A549 (cell line): ENCODE measurements around the gene NEDD4L. TPM values are rescaled to one million over a fixed set of nuclear protein-coding genes. Genes with fewer than 3 reads are reported as not detected.

Source experiments
- ATAC-seq, 2 experiments: fragments of 200-7000 bp in 1 of 2; fragments of >200 bp in 1 of 2; cut with Nextera tagmentation in 1 of 2; cut with Tn5 transposase in 1 of 2; 3 replicates each; pipeline versions ENCODE4 v1.8.0 to v1.9.1; 2018 to 2020; ENCODE audit warnings: mild to moderate bottlenecking in 1 of 2, moderate library complexity in 1 of 2
- CTCF ChIA-PET: fragments of 300-600 bp; sonication (Branson Sonifier 250); formaldehyde crosslinking; extraction: SDS; loops from one replicate; lab custom pipeline; 2021; ENCODE audit warnings: antibody characterized with exemption, inconsistent platforms; lab: Yijun Ruan, JAX
- POLR2A ChIA-PET: fragments of 350-600 bp; formaldehyde crosslinking; extraction: SDS; loops from one replicate; lab custom pipeline; 2021; ENCODE audit warnings: antibody characterized with exemption, inconsistent platforms; lab: Yijun Ruan, JAX
- DNase-seq, 2 experiments: peaks; one replicate each; pipeline versions ENCODE4 v3.0.0 to v3.0.0-alpha.2; 2011 to 2016; ENCODE audit warnings: low read depth in 1 of 2, low spot score in 1 of 2
- FAIRE-seq: peaks from 2 replicates; lab custom pipeline; 2011; peaks lifted over from hg19 to GRCh38; lab: Jason Lieb, UNC
- H3K27ac ChIP-seq, 2 experiments: fragments of >200 bp; sonication (Bioruptor Twin); formaldehyde crosslinking; 3 replicates each; pipeline ENCODE4 v1.5.1; 2016 to 2017
- H3K4me1 ChIP-seq: fragments of >200 bp; sonication (Bioruptor Twin); formaldehyde crosslinking; 3 replicates; pipeline ENCODE4 v1.6.1; 2016
- H3K4me2 ChIP-seq: fragments of >200 bp; sonication (Bioruptor Twin); formaldehyde crosslinking; 3 replicates; pipeline ENCODE4 v1.6.1; 2016
- H3K4me3 ChIP-seq: fragments of >200 bp; sonication (Bioruptor Twin); formaldehyde crosslinking; 3 replicates; pipeline ENCODE4 v1.5.1; 2016
- H3K9me3 ChIP-seq: fragments of >200 bp; sonication (Bioruptor Twin); formaldehyde crosslinking; 3 replicates; pipeline ENCODE4 v1.6.1; 2016
- BHLHE40 ChIP-seq: IDR thresholded peaks from 2 replicates; pipeline ENCODE4 v1.6.1; 2012; ENCODE audit warnings: low read depth, low read length, inconsistent platforms
- CBX2 ChIP-seq: fragments of 200-600 bp; sonication (generic); IDR thresholded peaks from 2 replicates; pipeline ENCODE4 v1.6.1; 2016; ENCODE audit warnings: low read depth, mild to moderate bottlenecking, borderline replicate concordance
- CBX8 ChIP-seq: fragments of 200-600 bp; sonication (generic); IDR thresholded peaks from 2 replicates; pipeline ENCODE4 v1.6.1; 2016
- CHD2 ChIP-seq: fragments of 150-350 bp; IDR thresholded peaks from 2 replicates; pipeline ENCODE4 v1.6.1; 2014; ENCODE audit warnings: low read length; ENCODE audit not compliant: partially characterized antibody
- CHD4 ChIP-seq: fragments of 200-600 bp; sonication (generic); IDR thresholded peaks from 2 replicates; pipeline ENCODE4 v1.6.1; 2016; ENCODE audit warnings: antibody characterized with exemption, mild to moderate bottlenecking, borderline replicate concordance
- EHF ChIP-seq: fragments of 250-450 bp; sonication (Bioruptor Pico); IDR thresholded peaks from 2 replicates; pipeline ENCODE4 v1.5.0; 2020; ENCODE audit warnings: mild to moderate bottlenecking
- EHMT2 ChIP-seq: fragments of 200-600 bp; sonication (generic); IDR thresholded peaks from 2 replicates; pipeline ENCODE4 v1.6.1; 2016; ENCODE audit warnings: antibody characterized with exemption, low read depth, mild to moderate bottlenecking, moderate library complexity
- FOSL2 ChIP-seq, 2 experiments: fragments of 450-650 bp in 1 of 2; fragments of >200 bp in 1 of 2; sonication (Bioruptor Twin) in 1 of 2; formaldehyde crosslinking; IDR thresholded peaks; 2 replicates each; pipeline versions ENCODE4 v1.5.0 to v1.6.1; 2016 to 2020; ENCODE audit warnings: mild to moderate bottlenecking in 1 of 2, moderate library complexity in 1 of 2
- GATA3 ChIP-seq: IDR thresholded peaks from 2 replicates; pipeline ENCODE4 v1.6.1; 2012; ENCODE audit warnings: borderline replicate concordance
- HDAC2 ChIP-seq: fragments of 200-600 bp; sonication (generic); IDR thresholded peaks from 2 replicates; pipeline ENCODE4 v1.6.1; 2016
- HOXB13 ChIP-seq: fragments of 250-450 bp; sonication (Bioruptor Pico); IDR thresholded peaks from 2 replicates; pipeline ENCODE4 v1.5.0; 2020; ENCODE audit warnings: low read depth, mild to moderate bottlenecking, moderate library complexity
- KDM5A ChIP-seq: fragments of 200-600 bp; sonication (generic); IDR thresholded peaks from 2 replicates; pipeline ENCODE4 v1.6.1; 2016; ENCODE audit warnings: antibody characterized with exemption, mild to moderate bottlenecking
- MAX ChIP-seq: IDR thresholded peaks from 2 replicates; pipeline ENCODE4 v1.6.1; 2012
- MAZ ChIP-seq: fragments of 150-350 bp; IDR thresholded peaks from 2 replicates; pipeline ENCODE4 v1.6.1; 2014; ENCODE audit warnings: antibody characterized with exemption, low read depth, low read length, borderline replicate concordance
- MYC ChIP-seq: IDR thresholded peaks from 2 replicates; pipeline ENCODE4 v1.6.1; 2012; ENCODE audit warnings: mild to moderate bottlenecking, inconsistent platforms, low read length, improper control_type of control experiment, borderline replicate concordance
- NPAS2 ChIP-seq: fragments of 250-450 bp; sonication (Bioruptor Pico); IDR thresholded peaks from 2 replicates; pipeline ENCODE4 v1.8.0; 2022; ENCODE audit warnings: mild to moderate bottlenecking, moderate library complexity, borderline replicate concordance
- NR3C1 ChIP-seq: fragments of >200 bp; sonication (Bioruptor Twin); formaldehyde crosslinking; IDR thresholded peaks from 3 replicates; pipeline ENCODE4 v1.6.1; 2017
- RCOR1 ChIP-seq: fragments of 150-350 bp; IDR thresholded peaks from 2 replicates; pipeline ENCODE4 v1.6.1; 2014; ENCODE audit warnings: antibody characterized with exemption, low read length, low read depth
- RFX5 ChIP-seq: fragments of 450-650 bp; IDR thresholded peaks from 2 replicates; pipeline ENCODE4 v1.7.1; 2014; ENCODE audit warnings: antibody characterized with exemption, mild to moderate bottlenecking, moderate library complexity
- RNF2 ChIP-seq: fragments of 200-600 bp; sonication (generic); IDR thresholded peaks from 2 replicates; pipeline ENCODE4 v1.6.1; 2016; ENCODE audit warnings: low read depth, mild to moderate bottlenecking, antibody characterized with exemption, moderate library complexity, borderline replicate concordance
- TP53 ChIP-seq: fragments of 250-450 bp; sonication (Bioruptor Pico); IDR thresholded peaks from 2 replicates; pipeline ENCODE4 v1.5.0; 2021; ENCODE audit warnings: mild to moderate bottlenecking, moderate library complexity
- USF2 ChIP-seq: fragments of 450-650 bp; IDR thresholded peaks from 2 replicates; pipeline ENCODE4 v1.6.1; 2014; ENCODE audit warnings: antibody characterized with exemption
- ZC3H11A ChIP-seq: fragments of 450-650 bp; IDR thresholded peaks from 2 replicates; pipeline ENCODE4 v1.6.1; 2014; ENCODE audit warnings: antibody characterized with exemption, mild to moderate bottlenecking
- ZSCAN20 ChIP-seq: fragments of 250-450 bp; sonication (Bioruptor Pico); IDR thresholded peaks from 2 replicates; pipeline ENCODE4 v1.8.0; 2022; ENCODE audit warnings: mild to moderate bottlenecking, moderate library complexity
- WGBS: methylation state at CpG from one replicate; pipeline ENCODE4 v1.1.6; 2017; ENCODE audit errors: missing lambda C conversion rate; 5-methylcytosine and 5-hydroxymethylcytosine counted together
- polyA plus RNA-seq, 4 experiments: library from polyadenylated mRNA; depleted of rRNA in 3 of 4; stranded (reverse); fragments of >200 nt; fragmentation: RNase III in 1 of 4; extraction: RNeasy Plus Mini Kit Qiagen cat#74134 plus additional on column Dnase treatment in 1 of 4; gene quantifications; 2 replicates in 3 of 4; 3 replicates in 1 of 4; pipeline ENCODE4 v1.2.3, GENCODE V29; 2011 to 2017

The NEDD4L gene
- polyA plus RNA-seq, 2 of the 4 experiments (the other 2 are of a cell fraction): 18.0 to 36.5 TPM

GRCh38 chr18:58181988-58182387, 138.0 kb downstream of the NEDD4L start:
- 100% methylated on average over 2 of the region's 2 CpGs for WGBS
- FAIRE-seq: no peak

GRCh38 chr18:58183226-58183625, 139.2 kb downstream of the NEDD4L start:
- TF ChIP-seq MAZ (no peak), USF2 (no peak), TP53 (CRISPR knock-in tag) (no peak), FOSL2 (IDR thresholded peaks at IDR 0.05) (no peak), FOSL2 (CRISPR knock-in tag; IDR thresholded peaks at IDR 0.05) (no peak), CHD2 (no peak), HOXB13 (CRISPR knock-in tag) (no peak), GATA3 (no peak), ZC3H11A (no peak), RNF2 (no peak), KDM5A (no peak), EHMT2 (no peak), RFX5 (no peak), CBX8 (no peak), NPAS2 (CRISPR knock-in tag) (no peak), BHLHE40 (no peak), NR3C1 (no peak)
- TF ChIP-seq, all 56 proteins: peak for 0
- DNase-seq: no peak
- Histone ChIP-seq H3K4me2 (no peak overlapping the region), H3K27ac (no peak overlapping the region), H3K4me1 (peaks cover 64% of the 10 kb centered on the region), H3K4me3 (no peak overlapping the region), H3K9me3 (no peaks in the 10 kb centered on the region)
- WGBS: 78% methylated on average over 4 of the region's 4 CpGs
- ChIA-PET POLR2A (no interaction called here), CTCF (interaction anchor here (0.6 to 1.7 kb wide), 6 partner anchors 30 to 1436 kb away, joined by 3 to 6 read pairs (median 4); no protein-coding TSS in a partner anchor)
- ATAC-seq: no peak
- FAIRE-seq: no peak

More at GRCh38 chr18:58181988-58182387, 138.0 kb downstream of the NEDD4L start:
- no peak overlapping the region for H3K4me3 ChIP-seq
- ChIA-PET POLR2A (no interaction called here), CTCF (interaction anchor here (0.6 to 1.7 kb wide), 14 partner anchors 12 to 552 kb away, joined by 3 to 6 read pairs (median 3); no protein-coding TSS in a partner anchor)
- no peak overlapping the region for H3K4me2 ChIP-seq
- no peak for TF ChIP-seq HDAC2
- no peak for TF ChIP-seq MAZ
- no peak for TF ChIP-seq MYC
- no peak for TF ChIP-seq RCOR1
- TF ChIP-seq CBX2: no peak
- no peak for TF ChIP-seq USF2
- TF ChIP-seq ZSCAN20 (CRISPR knock-in tag): no peak
- no peak for TF ChIP-seq EHF
- H3K27ac ChIP-seq: no peak overlapping the region
- ATAC-seq (no peak), DNase-seq (no peak)
- no peaks in the 10 kb centered on the region for H3K9me3 ChIP-seq
- peaks cover 68% of the 10 kb centered on the region for H3K4me1 ChIP-seq

- Histone ChIP-seq H3K4me3 (no peak overlapping the region), H3K4me1 (peaks cover 47% of the 10 kb centered on the region), H3K9me3 (no peaks in the 10 kb centered on the region), H3K4me2 (peak overlapping the region; percentile 77), H3K27ac (peak overlapping the region; percentile 52 to 80)
- FAIRE-seq (no peak), ATAC-seq (peak; percentile 86 to 93), DNase-seq (peak in 1 of 2 experiments; percentile 62)
- ChIA-PET POLR2A (interaction anchor here (0.9 to 1.1 kb wide), 2 partner anchors 35 to 38 kb away, joined by 3 to 5 read pairs; no protein-coding TSS in a partner anchor), CTCF (interaction anchor here (0.8 to 1.1 kb wide), 4 partner anchors 15 to 185 kb away, joined by 3 to 5 read pairs (median 4); no protein-coding TSS in a partner anchor)
- TF ChIP-seq MAZ (no peak), HOXB13 (CRISPR knock-in tag) (no peak), FOSL2 (IDR thresholded peaks at IDR 0.05) (0 out of 2 replicates have a peak, but pooled peaks have one; percentile 16), FOSL2 (CRISPR knock-in tag; IDR thresholded peaks at IDR 0.05) (peak; percentile 21), RNF2 (no peak), MAX (no peak), CHD4 (no peak)
- 20% methylated on average over 6 of the region's 6 CpGs for WGBS
These were observed 142.4 kb downstream of the NEDD4L start for GRCh38 chr18:58186258-58186948.
